Epithelial cell of proximal tubule (primary cell): Measurements from ENCODE around the gene CFAP65. TPM values are rescaled to one million over a fixed set of nuclear protein-coding genes. Genes with fewer than 3 reads are reported as not detected.

ENCODE experiments used
- DNase-seq: peaks from one replicate; pipeline ENCODE4 v3.0.0-alpha.2; 2011; ENCODE audit warnings: low read depth
- H3K4me3 ChIP-seq: 2 replicates; pipeline ENCODE4 v1.5.1; 2011; ENCODE audit warnings: low read depth, mild to moderate bottlenecking, low read length
- CTCF ChIP-seq: conservative IDR thresholded peaks from 2 replicates; pipeline ENCODE4 v1.5.1; 2012; ENCODE audit warnings: low read depth, mild to moderate bottlenecking, low read length
- total RNA-seq: library from RNA; depleted of rRNA; stranded (reverse); fragments of >200 nt; gene quantifications from 2 replicates; pipeline ENCODE4 v1.2.3, GENCODE V29; 2015

Gene CFAP65
- total RNA-seq, 1 donor from 2014 or later: 1.1 TPM

GRCh38 chr2:218959761-218960308, 81.5 kb downstream of the CFAP65 start:
- DNase-seq: no peak
- TF ChIP-seq CTCF: no peak
- peak overlapping the region; percentile 36 for H3K4me3 ChIP-seq

DNA sequence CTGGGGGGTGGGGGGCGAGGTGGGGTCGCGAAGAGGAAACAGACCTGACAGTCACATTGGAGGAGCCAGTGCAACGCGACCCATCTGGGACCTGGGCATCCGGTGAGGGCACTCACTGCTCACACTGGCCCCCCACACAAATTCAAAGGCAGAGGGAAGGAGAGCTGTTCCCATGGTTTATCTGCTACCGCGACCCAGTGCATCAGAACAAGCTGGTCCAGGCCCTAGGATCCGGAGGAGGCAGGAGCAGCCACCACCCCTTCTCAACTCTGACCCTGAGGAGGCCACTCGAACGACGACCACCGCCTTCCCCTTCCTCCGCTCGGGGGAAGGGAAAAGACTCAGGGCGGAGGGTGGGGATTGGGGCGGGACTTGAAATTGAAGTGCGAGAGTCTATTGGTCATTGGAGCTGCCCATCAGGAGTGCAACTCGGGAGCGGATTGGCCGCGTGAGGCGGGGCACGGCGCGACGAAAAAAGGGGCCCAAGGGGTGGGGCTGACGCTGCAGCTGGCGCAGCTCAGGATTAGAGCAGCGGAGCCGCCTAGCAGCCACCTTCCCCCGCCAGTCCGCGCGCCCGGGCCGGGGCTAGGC, 82.1 kb downstream of the CFAP65 start, which contains the start of gene CDK5R2:
CDK5R2 (plus strand) TSS at position 526 of the 591 bp plus-strand sequence. CDS start 155 bp downstream, outside the sequence.
- DNase-seq: no peak
- TF ChIP-seq CTCF: no peak
- peak within 1 kb of the TSS; percentile 36 for H3K4me3 ChIP-seq

DNA sequence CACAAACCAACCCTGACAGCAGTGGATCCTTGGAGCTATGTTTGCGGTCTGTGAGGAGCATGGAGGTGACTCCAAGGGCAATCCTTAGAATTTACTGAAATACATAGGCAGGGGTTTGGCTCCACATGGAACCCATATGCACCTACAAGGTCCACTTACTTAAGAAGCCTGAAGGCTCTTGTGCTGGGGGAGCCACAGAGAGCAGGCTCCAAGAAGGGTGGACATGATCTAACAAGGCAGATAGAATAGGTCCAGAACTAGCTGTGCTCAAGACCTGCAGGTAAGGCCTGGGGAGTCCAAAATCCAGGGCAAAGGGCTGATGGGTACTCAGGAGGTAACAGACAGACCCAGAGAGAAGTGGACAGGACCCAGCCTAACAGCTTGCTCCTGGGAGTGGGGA, 83.0 kb downstream of the CFAP65 start:
- no peak for DNase-seq
- no peak for TF ChIP-seq CTCF
- H3K4me3 ChIP-seq: no peak overlapping the region

- no peak overlapping the region for H3K4me3 ChIP-seq
- TF ChIP-seq CTCF: no peak
- DNase-seq: no peak
These were observed 83.6 kb downstream of the CFAP65 start for GRCh38 chr2:218957671-218958070.

DNA sequence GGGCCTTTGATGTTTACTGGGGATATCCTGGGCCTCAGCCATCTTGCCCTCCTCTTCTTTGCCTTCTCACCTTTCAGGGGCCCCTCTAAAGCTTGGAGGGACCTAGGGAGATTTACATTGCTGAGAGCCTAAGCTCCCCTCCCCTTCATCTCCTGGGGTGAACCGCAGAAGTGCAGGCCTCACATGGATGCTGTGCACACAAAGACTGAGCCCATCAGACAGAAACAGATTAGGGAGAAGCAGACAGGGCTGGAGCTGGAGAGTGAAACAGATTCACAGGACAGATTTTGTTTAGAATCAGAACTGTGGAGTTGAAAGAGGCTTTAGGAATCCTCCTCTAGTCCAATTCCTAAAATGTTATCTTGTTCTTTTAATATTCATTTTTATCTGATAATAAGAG, 85.3 kb downstream of the CFAP65 start:
- DNase-seq: no peak
- TF ChIP-seq CTCF: no peak
- no peak overlapping the region for H3K4me3 ChIP-seq

DNA sequence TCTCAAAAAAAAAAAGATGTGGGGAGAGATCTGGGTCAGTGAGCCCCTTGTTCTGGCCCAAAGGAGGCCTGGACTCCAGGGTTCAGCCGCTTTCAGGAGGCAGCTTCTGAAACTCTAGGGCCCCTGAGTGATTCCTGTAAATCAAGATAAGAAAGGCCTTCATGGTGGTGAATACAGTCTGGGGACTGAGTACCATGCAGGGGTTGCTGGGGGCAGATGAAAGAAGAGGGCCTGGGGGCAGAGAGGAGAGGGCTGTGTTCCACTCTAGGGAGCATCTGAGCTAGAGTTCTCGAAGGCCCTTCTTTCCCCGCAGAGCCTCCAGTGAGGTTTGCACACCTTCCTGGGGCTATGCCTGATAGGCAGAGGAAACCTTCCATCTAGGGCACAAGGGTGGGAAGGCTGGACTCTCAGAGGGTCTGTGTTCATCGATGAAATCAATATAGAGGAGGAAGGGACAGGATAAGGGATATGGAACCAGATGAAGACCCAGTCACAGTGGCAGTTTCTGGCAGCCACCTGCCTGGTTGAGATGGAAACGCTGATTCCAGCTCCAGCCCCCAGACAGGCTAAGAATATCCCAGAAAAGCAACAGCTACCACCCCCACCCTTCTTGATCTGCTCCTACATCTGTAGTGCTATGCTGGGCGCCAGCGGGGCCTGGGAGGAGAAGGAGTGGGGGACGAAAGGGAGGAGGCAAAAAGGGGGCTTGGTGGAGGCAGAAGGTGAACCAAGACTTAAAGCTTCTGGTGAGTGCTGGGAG, 86.6 kb downstream of the CFAP65 start:
- no peak overlapping the region for H3K4me3 ChIP-seq
- TF ChIP-seq CTCF: no peak
- DNase-seq: no peak
